HUDEP-2 (cell line): ENCODE results near the gene EEF1G.
"Not testable (repeated sequence)": the region's sequence is repeated elsewhere in the genome, so short reads cannot be mapped to it uniquely, and the experiment has no call there.

Source experiments
- DNase-seq, 76 experiments: peaks; one replicate each; lab custom pipeline; 2025; ENCODE audit not compliant: unreplicated experiment in 76 of 76; lab: John Stamatoyannopoulos, UW

Gene EEF1G

DNA sequence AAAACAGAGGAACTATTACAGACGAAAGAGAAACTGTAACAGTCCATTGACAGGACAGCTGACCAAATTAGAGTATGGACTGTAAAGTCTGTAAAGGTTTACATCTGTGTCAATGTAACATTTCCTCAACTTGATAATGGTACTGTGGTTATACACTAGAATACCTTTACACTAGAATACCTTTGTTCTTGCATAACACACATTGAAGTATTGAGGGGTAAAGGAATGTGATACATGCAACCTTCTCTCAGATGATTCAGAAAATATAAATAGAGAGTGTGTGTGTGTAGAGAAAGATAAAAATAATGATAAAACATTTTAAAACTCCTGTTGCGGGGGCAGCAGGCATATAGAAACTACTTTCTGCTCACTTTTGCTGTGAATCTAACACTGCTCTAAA lies 5.6 kb upstream of the EEF1G start:
- no peak for DNase-seq

DNA sequence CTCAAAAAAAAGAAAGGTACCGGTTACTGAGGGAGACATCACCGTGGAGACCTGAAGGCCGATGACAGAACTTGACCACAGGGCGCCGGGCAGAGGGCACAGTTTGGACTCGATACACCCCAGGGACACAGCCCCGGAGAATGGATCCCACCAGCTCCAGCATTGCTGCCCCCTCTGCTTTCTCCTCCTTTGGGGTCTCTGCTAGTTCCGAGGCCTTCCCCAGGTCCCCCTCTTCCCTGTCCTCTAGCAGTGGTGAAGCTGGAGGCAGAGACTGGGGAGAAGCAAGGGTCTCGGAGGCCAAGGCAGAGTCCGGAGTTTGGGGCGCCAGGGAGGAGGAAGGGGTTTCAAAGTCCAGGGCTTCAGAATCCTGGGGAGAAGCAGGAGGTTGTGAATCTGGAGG lies 4.8 kb upstream of the EEF1G start:
- no peak for DNase-seq

DNA sequence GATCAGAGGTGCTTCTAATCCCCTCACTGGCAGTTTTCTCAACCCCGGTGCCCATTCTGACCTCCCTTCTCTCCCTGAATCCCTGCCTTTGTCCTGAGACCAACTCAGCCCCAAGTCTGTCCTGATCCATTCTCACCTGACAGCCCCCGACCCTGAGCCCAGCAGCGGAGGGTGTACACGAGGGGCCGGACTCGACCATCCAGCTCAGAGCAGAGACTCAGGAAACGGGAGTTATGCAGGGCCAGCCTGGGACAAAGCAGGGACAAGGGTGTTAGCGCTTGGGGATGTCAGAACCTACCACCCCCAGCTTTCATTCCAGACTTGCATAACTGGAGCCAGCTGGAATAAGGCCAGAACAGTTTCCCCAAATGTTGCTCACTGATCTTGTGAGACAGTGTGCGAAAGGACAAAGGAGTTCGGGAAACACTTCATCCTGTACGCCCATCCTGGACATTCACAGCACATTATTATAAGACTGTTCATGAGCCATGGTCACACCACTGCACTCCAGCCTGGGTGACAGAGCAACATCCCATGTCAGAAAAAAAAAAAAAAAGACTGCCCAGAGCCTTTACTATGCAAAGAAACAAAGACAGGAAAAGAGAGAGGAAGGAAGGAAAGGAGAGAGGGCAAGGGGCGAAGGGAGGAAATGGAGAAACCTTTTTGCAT lies 3.5 kb upstream of the EEF1G start:
- DNase-seq = no peak

DNA sequence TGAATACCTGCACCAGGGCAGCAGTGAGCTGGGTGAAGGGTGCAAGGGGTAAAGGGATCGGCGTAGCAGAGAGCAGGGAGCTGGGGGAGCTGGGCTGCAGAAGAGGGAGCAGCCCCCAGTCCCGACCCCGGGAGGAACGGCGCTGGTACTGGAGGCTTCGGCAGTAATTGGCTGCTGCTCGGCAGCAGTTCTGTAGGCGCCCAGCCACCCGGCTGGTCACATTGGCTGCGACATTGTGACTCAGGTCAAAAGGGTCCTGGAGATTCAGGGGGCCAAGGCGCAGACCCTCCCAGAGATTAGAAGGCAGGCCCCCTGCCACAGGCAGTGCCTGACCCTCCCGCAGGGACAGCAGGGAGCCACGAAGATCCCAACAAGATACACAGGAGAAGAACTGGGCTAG lies 2.1 kb upstream of the EEF1G start:
- DNase-seq = no peak

DNA sequence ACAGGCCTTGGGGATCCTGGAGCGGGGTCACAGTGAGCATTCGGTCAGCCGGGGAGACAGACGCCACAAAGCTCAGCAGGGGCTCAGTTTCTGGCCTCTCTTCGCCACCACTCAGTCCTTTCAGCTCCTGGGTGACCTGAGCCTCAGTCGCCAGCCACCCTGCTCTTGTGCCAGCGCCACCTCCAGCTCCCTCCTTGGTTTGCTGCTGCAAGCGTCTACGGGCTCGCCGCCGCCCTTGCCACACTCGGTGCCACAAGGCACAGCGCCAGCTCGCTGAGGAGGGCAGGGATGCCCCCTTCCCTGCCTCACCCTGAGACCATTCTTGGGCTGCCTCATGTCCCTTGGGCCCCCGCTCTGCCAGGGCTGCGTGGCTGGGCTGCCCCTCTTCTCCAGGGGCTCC lies 1.5 kb upstream of the EEF1G start:
- no peak for DNase-seq

DNA sequence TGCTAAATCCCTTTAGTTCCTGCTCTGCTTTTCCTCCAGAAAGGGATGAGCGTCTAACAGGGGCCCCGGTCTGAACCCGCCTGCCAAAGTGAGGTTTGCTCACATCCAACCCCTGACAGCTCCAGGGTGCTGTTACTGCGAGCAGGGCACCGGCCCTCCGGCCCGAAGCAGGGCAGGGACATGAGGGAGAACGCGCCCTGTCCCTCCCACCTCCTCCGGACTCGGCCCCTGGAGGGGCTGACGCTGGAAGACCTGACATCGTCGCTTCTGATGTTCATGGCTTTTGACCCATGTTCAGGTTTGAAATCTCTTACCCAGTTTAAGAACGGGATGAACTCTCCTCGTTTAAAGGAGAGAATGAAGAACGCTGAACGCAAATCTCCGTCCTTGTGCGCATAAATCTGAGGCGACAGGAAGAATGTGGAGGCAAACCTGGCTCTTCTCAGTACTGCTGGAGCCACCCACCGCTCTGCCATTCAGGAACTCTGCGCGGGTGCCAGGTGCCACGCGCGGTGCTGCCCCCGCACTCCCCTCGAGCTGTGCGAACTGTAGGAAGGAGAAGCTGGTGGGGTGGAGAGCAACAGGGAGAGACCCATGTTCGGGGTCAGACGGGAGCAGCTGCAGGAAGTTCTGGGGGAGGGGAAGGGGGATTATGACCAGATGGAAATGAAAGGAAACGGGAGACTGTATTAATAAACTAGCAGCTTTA lies 826 bp upstream of the EEF1G start:
- DNase-seq = no peak

DNA sequence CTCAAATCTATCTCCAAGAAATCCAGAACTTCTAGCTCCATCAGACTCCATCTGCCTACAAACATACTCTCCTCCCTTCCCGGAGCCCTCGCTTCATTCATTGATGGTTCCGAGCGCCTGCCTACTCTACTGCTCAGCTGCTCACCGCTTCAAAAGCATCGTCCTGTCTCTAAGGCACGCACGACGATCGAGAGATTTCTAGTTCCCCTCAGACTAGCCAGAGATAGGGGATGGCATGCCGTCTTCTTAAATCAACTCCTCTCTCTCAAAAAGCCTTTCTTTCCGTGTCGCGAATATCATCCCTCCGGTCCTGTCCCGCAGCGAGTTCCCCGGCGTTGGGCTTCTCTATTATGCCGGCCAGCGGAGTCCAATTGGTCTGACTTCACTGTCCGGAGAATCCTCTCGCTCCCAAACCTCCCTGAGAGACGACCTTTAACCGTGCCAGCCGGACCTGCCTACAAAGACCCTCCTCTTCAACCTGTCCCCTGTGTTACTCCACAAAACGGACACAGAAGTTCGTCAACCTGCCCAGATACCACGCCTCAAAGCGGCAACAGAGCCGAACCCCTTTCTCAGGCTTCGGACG lies 592 bp downstream of the EEF1G start:
- DNase-seq = peak in 11 of 76 experiments; percentile 8 to 63 (median 19)

DNA sequence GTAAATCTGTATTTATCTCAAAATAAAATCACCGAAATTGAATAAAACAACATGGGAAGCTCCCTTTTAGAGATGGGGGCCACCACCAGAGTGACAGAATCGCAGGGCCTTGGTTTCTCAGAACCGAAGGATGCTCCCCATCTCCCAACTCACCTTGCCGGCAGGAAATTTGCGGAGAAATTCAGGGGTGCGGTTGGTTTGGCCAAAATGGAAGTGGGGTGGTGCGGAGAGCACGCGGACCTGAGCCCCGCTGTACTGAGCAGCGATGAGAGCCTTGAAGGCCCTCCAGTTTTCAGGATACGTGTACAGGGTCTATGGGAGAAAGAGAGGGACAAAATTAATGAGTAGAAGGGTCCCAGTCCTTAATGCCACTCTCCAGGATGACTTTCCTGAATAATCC lies 1.3 kb downstream of the EEF1G start:
- DNase-seq = no peak

DNA sequence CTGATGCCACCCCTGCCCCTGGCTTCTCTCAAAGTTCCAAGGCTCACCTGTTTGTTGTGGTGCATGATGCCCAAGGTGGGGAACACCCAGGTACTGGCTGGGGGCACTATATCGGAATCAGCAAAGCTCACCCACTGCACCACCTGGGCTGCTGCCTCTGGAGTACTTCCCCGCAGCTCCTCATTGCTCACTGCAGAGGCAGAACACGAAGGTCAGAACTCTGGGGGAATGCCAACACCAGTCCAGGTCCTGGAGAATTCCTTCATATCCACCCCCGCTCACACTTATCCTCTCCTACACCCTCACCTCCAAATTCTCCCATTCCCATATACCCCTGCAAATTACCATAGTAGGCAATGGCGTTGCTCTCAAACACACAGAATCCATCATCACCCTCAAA lies 2.2 kb downstream of the EEF1G start:
- DNase-seq = not testable (repeated sequence)

DNA sequence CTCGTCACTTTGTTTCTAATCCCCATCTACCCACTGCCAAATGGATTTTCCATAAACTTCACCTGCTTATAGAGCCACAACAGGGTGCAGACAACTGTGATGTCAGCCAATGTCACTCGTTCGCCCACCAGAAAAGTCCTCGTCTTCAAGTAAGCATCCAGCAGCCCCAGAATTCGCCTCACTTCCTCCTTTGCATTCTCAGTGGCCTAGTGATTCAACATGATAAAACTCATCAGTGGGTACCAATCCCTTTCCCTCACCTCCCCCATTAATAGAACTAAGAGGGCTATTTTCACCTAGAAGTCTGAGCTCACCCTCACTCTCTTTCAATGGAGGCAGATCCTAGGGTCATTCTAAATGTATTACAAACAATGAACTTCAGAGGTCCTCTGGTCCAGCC lies 2.8 kb downstream of the EEF1G start:
- not testable (repeated sequence) for DNase-seq

DNA sequence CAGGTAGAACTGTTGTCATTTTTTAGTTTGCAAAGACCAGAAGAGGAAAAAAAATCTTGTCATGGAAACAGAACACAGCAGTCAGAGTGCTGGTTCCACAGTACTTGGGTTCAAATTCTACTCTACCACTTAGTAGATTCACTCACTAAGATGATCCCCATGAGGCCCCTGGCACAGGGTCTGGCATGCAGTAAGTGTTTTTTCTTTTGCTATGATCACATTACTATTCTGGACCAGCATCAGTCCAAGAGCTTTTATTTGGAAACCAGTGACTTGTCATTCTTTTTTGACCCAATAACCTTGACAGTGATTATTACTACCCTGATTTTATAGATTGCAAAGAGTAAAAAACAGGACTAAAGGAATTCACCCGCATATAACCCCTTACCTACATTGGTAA lies 4.1 kb downstream of the EEF1G start:
- DNase-seq = no peak

DNA sequence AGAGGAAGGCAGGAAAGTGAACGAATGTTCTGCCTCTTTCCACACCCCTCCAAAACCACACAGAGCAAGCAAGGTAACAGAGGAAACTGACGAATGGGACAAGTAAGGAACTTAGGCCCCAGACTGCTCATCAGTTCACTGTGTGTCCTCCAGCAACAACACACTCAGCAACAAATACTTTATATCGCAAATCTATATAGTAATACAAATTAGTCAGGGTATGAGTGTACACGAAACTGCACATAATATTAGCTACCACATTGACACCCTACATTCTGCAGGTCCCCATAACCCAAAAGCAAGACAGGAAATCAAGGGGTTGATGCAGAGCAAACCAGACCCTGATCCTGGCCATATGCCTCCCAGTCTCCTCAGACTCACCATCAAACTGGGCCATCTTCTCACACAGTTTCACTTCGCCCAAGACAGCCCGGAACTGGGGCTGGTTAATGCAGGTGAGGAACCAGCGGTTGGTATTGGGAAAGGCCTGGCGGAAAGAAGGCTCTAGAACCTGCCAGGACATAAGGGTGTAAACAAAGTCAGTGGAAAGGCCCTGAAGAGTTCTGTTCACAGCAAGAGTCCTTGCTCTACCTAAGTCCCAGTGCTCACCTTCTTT lies 6.6 kb downstream of the EEF1G start:
- no peak for DNase-seq

DNA sequence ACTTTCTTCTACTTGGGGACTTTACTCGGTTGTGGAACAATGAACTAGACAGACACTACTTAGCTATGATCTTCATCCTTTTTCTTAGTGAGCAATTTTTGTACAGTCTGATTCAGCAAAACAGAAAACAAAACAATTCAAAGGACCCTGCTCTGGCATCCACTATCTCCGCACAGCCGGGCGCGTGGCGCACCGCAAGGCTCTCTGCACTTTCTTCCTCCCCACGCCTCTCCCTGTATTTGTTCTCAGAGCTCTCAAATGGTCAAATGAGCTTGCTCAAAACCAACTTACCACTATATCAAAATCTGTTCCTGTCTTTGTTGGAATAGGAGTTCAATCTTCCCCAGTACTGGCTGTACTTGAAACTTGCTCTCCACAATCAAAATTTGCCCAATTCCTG lies 7.4 kb downstream of the EEF1G start:
- DNase-seq = no peak

DNA sequence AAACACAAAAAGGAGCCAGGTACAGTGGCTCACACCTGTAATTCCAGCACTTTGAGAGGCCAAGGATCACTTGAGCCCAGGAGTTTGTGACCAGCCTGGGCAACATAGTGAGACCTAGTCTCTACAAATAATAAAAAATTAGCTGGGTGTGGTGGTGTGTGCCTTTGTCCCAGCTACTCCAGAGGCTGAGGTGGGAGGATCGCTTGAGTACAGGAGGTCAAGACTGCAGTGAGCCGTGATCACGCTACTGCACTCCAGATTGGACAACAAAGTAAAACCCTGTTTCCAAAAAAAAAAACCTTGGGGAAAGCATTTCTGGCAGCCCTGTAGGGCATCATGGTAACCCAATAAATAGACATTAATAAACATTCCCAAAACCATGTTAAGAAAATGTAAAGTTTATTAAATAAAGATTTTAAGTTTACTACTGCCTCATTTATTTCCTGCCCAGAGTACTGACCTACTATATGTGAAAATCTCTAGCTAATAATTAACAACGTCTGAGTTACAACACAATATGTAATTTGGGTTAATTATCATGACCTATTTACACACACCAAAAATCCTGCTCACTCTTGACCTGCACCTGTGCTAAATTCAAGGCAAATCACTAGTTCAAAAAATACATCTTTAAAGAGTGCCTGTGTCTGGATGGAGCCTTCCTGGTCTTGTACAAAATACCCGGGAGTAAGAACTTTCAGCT lies 8.4 kb downstream of the EEF1G start:
- DNase-seq = no peak

DNA sequence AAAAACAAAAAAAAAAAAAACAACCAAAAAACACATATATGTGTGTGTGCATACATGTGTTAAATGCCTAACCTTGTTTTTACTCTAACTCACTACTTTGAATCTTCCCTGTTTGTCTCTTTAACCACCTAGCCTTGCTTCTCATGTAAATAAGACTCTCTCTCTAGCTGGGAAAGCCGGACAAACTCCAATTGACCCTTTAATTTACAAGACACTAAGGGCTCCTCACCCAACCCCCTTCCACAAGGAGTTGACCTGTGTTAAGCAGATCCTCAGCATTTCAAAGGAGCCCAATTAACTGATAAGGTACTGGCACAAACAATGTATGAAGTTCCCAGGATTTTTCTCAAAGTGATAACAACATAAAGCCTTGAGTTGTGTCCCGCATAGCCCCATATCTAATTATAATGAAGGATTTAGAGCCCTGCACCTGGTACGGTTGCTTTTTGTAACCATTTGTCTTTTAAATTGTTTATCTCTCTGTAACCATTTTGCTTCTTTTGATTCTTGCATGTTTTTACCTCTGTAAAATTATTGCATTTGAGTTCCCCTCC lies 11.9 kb downstream of the EEF1G start:
- DNase-seq = not testable (repeated sequence)

DNA sequence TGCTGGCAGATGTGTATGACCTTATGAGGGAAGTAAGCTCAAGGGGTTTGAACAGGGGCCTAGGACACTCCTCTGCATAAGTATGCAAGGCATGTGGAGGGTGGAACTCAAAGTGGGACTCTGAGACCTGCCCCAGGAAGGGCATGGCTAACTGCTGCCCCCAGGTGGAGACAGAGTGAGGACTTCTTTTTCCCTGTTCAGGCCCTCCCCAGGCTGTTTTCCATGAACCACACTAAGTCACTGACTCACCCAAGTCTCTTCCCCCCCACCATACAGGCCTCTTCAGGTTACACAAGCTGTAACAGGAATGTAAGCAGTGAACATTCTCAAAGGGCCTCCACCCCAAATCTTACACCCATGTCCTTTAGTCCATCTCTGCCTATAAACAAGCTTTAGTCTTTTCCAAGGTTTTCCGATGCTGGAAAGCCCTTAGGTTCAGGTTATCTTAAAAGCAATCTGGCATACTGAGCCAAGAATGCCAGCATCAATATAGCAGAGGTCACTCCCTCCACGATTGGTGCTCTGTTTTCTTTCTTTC lies 13.1 kb downstream of the EEF1G start:
- peak in 68 of 76 experiments; percentile 15 to 86 (median 62) for DNase-seq

DNA sequence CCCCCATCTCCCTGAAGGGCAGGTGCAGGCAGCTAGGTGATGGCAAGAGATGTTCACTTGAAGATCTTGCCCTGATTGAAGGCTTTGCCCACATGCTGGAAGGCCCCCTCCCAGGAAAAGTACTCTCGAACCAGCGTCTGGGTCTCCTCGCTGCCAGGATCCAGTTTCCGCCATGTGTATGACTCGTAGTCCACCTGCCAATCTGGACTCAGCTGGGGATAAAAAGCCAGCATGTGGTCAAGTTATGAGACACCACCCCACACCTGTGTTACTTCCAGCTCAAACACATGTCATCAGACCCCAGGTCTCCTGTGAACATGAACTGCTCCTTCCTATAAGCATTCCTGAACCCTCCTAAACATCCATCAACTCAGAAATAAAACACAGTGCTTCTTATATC lies 14.1 kb downstream of the EEF1G start:
- not testable (repeated sequence) for DNase-seq

DNA sequence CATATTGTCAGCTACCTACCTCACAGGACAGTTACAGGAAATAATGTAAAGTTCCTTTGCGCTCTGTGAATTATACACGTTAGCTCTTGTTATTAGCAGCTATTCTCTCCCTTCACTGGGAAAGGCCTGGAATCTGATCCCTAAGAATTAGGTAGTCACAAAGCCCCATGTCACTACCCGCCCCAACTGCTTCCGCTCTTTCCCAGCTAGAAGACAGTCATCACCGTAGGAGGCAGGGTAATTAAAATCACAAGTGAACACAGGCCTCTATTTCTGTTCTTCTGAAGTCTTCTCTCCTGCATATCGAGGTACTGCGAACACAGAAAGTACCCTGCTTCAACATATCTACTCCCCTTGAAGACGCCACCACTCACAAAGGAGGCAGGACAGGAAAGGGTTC lies 14.5 kb downstream of the EEF1G start:
- DNase-seq = no peak

DNA sequence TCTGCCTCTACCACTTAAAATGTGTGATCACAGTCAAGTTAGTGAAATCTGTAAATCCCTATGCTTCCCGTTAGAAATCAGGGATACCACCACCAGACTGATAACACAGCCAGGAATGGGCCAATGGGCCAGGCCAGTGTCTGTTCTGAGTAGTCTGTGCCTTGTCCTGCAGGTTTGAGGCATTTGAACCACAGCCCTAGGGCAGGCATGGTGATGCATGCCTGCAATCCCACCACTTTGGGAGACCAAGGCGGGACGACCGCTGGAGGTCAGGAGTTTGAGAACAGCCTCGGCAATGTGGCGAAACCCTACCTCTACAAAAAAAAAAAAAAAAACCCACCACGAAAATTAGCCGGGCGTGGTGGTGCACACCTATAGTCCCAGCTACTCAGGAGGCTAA lies 15.0 kb downstream of the EEF1G start:
- DNase-seq = no peak

DNA sequence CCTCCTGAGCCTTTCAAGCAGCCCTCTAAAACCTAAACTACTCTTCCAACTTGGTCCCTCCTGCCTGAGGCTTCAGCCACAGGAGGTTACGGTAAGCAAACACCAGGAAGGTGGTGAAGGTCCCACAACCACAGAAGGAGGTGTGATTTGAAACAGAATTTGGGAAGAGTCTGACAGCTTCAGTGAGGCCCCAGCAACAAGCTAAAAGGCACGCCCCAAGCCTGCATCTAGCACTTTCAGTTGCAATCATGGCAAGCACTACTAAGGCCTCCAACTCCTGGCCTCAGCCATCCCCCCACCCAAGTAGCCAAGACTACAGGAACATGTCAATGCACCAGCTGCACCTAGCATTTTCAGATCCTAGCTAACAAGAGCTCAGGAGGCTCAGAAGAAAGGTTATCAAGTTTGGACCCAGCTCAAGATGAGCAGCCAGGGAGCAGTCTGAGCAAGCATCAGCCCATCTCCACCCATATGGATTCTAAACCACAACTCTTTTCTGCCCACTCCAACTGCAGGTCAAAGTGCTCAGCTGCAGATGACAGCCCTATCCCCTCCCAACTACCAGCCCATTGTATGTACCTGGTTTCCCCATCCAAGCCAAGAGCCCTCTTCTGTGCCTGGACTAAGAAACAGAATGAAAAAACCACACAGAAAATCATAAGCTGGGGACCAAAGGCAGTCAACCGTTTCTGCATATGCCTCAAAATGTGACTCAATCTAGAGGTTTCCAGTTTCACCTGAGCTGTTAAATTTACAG lies 16.6 kb downstream of the EEF1G start:
- DNase-seq = peak in 26 of 76 experiments; percentile 9 to 57 (median 34)
